Measurements from ENCODE around the gene PACRG. TPM values are rescaled to one million over a fixed set of nuclear protein-coding genes. Genes with fewer than 3 reads are reported as not detected.

Gene PACRG
- total and polyA plus RNA-seq, 2 donors (not counting 3 experiments of a cell fraction or from before 2014, with no cell fraction given): 0.08 TPM; not detected in 1

DNA sequence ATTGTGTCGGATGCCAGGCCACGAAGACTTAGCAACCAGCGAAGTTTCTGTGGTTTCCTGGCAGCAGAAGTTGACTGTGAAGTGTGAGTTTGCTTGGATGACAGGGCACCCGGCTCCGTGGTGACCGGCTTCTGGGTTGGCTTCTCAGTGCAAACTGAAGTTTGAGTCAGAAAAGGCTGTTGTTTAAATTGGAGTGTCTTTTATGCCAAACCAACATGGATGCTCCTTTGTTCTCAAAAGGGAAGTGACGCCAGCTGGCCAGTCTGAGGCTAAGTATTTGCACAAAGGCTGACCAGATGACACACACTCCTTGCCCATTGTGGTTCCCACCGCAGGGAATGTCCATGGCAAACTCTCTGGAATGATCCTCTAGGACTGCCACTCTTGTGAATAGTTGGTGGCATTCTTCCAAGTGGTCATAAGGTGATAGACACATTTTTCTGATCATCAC is 521.9 kb downstream of the PACRG start:
- no peak overlapping the region for H3K9ac ChIP-seq (replicated peaks; ENCODE audit: extremely low read depth, insufficient read depth, low read length)
- H3K79me2 ChIP-seq (ENCODE audit: control insufficient read depth, insufficient read depth, low read length): no peaks in the 10 kb centered on the region
- H3K9me3 ChIP-seq (replicated peaks; ENCODE audit: control insufficient read depth, insufficient read depth, low read length): no peaks in the 10 kb centered on the region
- H3K4me1 ChIP-seq (ENCODE audit: control insufficient read depth, extremely low read depth, insufficient read depth, low read length): no peaks in the 10 kb centered on the region
- H3K4me2 ChIP-seq (ENCODE audit: insufficient read depth, low read length): no peak overlapping the region
- dilution Hi-C loops (cut with MboI; ENCODE audit: extremely low pct_ligation_motif_present, low sequenced_read_pairs): no loop called here
- no peaks in the 10 kb centered on the region for H3K36me3 ChIP-seq (ENCODE audit: control insufficient read depth in 2 of 2, extremely low read depth in 1 of 2, insufficient read depth in 2 of 2, low read length in 2 of 2)
- H2AFZ ChIP-seq (ENCODE audit: low read depth, low read length): no peak overlapping the region
- no peak for FAIRE-seq
- no peaks in the 10 kb centered on the region for H3K9me1 ChIP-seq (replicated peaks; ENCODE audit: control insufficient read depth, extremely low read depth, insufficient read depth, low read length)
- intact Hi-C loops (cut with micrococcal nuclease): no loop called here
- no peak for DNase-seq (ENCODE audit: low read depth, low spot score)
- no TSS peak for BruUV-seq (replicated peaks)
- ChIA-PET POLR2A (no interaction called here), CTCF (no interaction called here)
- no peaks in the 10 kb centered on the region for H4K20me1 ChIP-seq (replicated peaks; ENCODE audit: control insufficient read depth, extremely low read depth, insufficient read depth, low read length)
- TF ChIP-seq MYC (IDR thresholded peaks at IDR 0.05; ENCODE audit: low read depth, low read length): no peak
- no peak for TF ChIP-seq EZH2 (IDR thresholded peaks at IDR 0.05; ENCODE audit: borderline replicate concordance, low read depth, low read length, severe bottlenecking)
- TF ChIP-seq POLR2A (IDR thresholded peaks at IDR 0.05; ENCODE audit: low read depth, low read length): no peak
- TF ChIP-seq POLR2AphosphoS5 (IDR thresholded peaks at IDR 0.05; ENCODE audit: insufficient read depth, low read depth, low read length): no peak
- TF ChIP-seq FOS (IDR thresholded peaks at IDR 0.05; ENCODE audit: borderline replicate concordance, insufficient read depth, low read length): no peak
- TF ChIP-seq, protein P1, sequence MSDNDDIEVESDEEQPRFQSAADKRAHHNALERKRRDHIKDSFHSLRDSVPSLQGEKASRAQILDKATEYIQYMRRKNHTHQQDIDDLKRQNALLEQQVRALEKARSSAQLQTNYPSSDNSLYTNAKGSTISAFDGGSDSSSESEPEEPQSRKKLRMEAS (IDR thresholded peaks at IDR 0.05; ENCODE audit: insufficient read depth, insufficient read length): no peak
- TF ChIP-seq, protein P2, sequence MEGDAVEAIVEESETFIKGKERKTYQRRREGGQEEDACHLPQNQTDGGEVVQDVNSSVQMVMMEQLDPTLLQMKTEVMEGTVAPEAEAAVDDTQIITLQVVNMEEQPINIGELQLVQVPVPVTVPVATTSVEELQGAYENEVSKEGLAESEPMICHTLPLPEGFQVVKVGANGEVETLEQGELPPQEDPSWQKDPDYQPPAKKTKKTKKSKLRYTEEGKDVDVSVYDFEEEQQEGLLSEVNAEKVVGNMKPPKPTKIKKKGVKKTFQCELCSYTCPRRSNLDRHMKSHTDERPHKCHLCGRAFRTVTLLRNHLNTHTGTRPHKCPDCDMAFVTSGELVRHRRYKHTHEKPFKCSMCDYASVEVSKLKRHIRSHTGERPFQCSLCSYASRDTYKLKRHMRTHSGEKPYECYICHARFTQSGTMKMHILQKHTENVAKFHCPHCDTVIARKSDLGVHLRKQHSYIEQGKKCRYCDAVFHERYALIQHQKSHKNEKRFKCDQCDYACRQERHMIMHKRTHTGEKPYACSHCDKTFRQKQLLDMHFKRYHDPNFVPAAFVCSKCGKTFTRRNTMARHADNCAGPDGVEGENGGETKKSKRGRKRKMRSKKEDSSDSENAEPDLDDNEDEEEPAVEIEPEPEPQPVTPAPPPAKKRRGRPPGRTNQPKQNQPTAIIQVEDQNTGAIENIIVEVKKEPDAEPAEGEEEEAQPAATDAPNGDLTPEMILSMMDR (IDR thresholded peaks at IDR 0.05; ENCODE audit: extremely low read depth in 1 of 2, insufficient read depth in 1 of 2, low read depth in 1 of 2, low read length in 2 of 2): no peak
- no peak for TF ChIP-seq GATA2 (IDR thresholded peaks at IDR 0.05; ENCODE audit: insufficient read depth, insufficient read length, low read depth, low read length)
- TF ChIP-seq JUN (IDR thresholded peaks at IDR 0.05; ENCODE audit: borderline replicate concordance, insufficient read depth, insufficient read length, low read depth): no peak
- H3K27me3 ChIP-seq (ENCODE audit: control insufficient read depth in 2 of 2, insufficient read depth in 2 of 2, low read length in 2 of 2): no peaks in the 10 kb centered on the region
- no peak overlapping the region for H3K27ac ChIP-seq (ENCODE audit: insufficient read depth, low read depth, low read length)
- H3K4me3 ChIP-seq (replicated peaks in 1 of 3; ENCODE audit: insufficient read depth in 1 of 3, low read depth in 1 of 3, low read length in 3 of 3): no peak overlapping the region
